Endodermal cell (in vitro differentiated cells): ENCODE measurements around the gene DIS3L. TPM values are rescaled to one million over a fixed set of nuclear protein-coding genes. Genes with fewer than 3 reads are reported as not detected.
A peak's percentile ranks its signal among the peaks of the same experiment; 100 is the strongest.

Experiments
- DNase-seq: peaks from one replicate; pipeline ENCODE4 v3.0.0-alpha.2; 2017
- H3K27ac ChIP-seq: 2 replicates; pipeline ENCODE4 v1.5.1; 2013; ENCODE audit warnings: mild to moderate bottlenecking, low read depth, low read length, moderate library complexity
- H3K27me3 ChIP-seq: 2 replicates; pipeline ENCODE4 v1.6.1; 2013; ENCODE audit warnings: mild to moderate bottlenecking, low read length, moderate library complexity; ENCODE audit not compliant: insufficient read depth, control insufficient read depth, poor library complexity, severe bottlenecking
- H3K36me3 ChIP-seq: 2 replicates; pipeline ENCODE4 v1.7.0; 2013; ENCODE audit warnings: mild to moderate bottlenecking, low read length, moderate library complexity; ENCODE audit not compliant: control insufficient read depth, insufficient read depth
- H3K4me1 ChIP-seq: one replicate; pipeline ENCODE4 v1.7.0; 2013; ENCODE audit warnings: low read length; ENCODE audit not compliant: control insufficient read depth, insufficient read depth
- H3K4me3 ChIP-seq: 2 replicates; pipeline ENCODE4 v1.5.1; 2013; ENCODE audit warnings: mild to moderate bottlenecking, low read length, moderate library complexity
- H3K9ac ChIP-seq: 2 replicates; pipeline ENCODE4 v1.6.1; 2013; ENCODE audit warnings: mild to moderate bottlenecking, low read length, moderate library complexity; ENCODE audit not compliant: poor library complexity, severe bottlenecking; ENCODE audit errors: extremely low read depth
- H3K9me3 ChIP-seq: 2 replicates; pipeline ENCODE4 v1.6.1; 2013; ENCODE audit warnings: mild to moderate bottlenecking, low read length, moderate library complexity; ENCODE audit not compliant: control insufficient read depth
- H3K27ac Mint-ChIP-seq: 2 replicates; pipeline ENCODE4 v1.8.0; 2020; ENCODE audit warnings: mixed read lengths
- H3K27me3 Mint-ChIP-seq: 2 replicates; pipeline ENCODE4 v1.8.0; 2021; ENCODE audit warnings: mild to moderate bottlenecking, mixed read lengths; ENCODE audit not compliant: insufficient read depth
- H3K36me3 Mint-ChIP-seq: 2 replicates; pipeline ENCODE4 v1.8.0; 2020; ENCODE audit warnings: low read depth, mixed read lengths
- H3K4me1 Mint-ChIP-seq: 2 replicates; pipeline ENCODE4 v1.8.0; 2020; ENCODE audit warnings: mixed read lengths
- H3K4me3 Mint-ChIP-seq: 2 replicates; pipeline ENCODE4 v1.8.0; 2020; ENCODE audit warnings: mild to moderate bottlenecking, moderate library complexity, mixed read lengths
- H3K9me3 Mint-ChIP-seq: 2 replicates; pipeline ENCODE4 v1.8.0; 2020; ENCODE audit warnings: mild to moderate bottlenecking, mixed read lengths
- CTCF ChIP-seq: fragments of 200-600 bp; sonication (generic); conservative IDR thresholded peaks from 2 replicates; pipeline ENCODE4 v1.5.0; 2021; ENCODE audit warnings: antibody characterized with exemption, mild to moderate bottlenecking
- WGBS, 2 experiments: methylation state at CpG; one replicate each; pipeline versions ENCODE4 v1.1.5 to v1.1.7; 2013; ENCODE audit warnings: missing lambda C conversion rate in 2 of 2, mixed read lengths in 1 of 2; ENCODE audit not compliant: insufficient coverage in 1 of 2, insufficient read length in 1 of 2; 5-methylcytosine and 5-hydroxymethylcytosine counted together
- total RNA-seq, 2 donors: library from RNA; stranded (reverse); fragmentation: NEBNext Ultra II Directional in 1 of 2; extraction: Animal tissue kit (Norgen Biotek cat#: 25700) in 1 of 2; gene quantifications; 2 replicates in 1 of 2; 3 replicates in 1 of 2; pipeline ENCODE4 v1.2.1, GENCODE V29; 2021

The DIS3L gene
- total RNA-seq, 2 donors from 2014 or later, result 26.3 to 38.4 TPM

- peaks cover 10% of the 10 kb centered on the region for H3K36me3 Mint-ChIP-seq
- Histone ChIP-seq H3K36me3 (peaks cover 1% of the 10 kb centered on the region), H3K27ac (no peak overlapping the region), H3K4me3 (peak overlapping the region; percentile 74), H3K27me3 (no peaks in the 10 kb centered on the region), H3K9ac (no peak overlapping the region), H3K9me3 (no peaks in the 10 kb centered on the region), H3K4me1 (peaks cover 6% of the 10 kb centered on the region)
- H3K4me1 Mint-ChIP-seq, result peaks cover 22% of the 10 kb centered on the region
- H3K27me3 Mint-ChIP-seq, result peaks cover 3% of the 10 kb centered on the region
- 56 to 67% methylated on average over 13 to 22 of the region's 22 CpGs for WGBS, 2 experiments
- no peak for TF ChIP-seq CTCF
- H3K4me3 Mint-ChIP-seq, result peak overlapping the region; percentile 74
- DNase-seq, result no peak
- H3K9me3 Mint-ChIP-seq, result no peaks in the 10 kb centered on the region
- H3K27ac Mint-ChIP-seq, result peak overlapping the region; percentile 75
These were observed 573 bp upstream of the DIS3L start for GRCh38 chr15:66292571-66293418.

- peak overlapping the region; percentile 48 for H3K9ac ChIP-seq
- Mint-ChIP-seq H3K27ac (peak overlapping the region; percentile 77), H3K27me3 (no peaks in the 10 kb centered on the region), H3K9me3 (no peaks in the 10 kb centered on the region), H3K4me1 (peaks cover 34% of the 10 kb centered on the region), H3K4me3 (peak overlapping the region; percentile 74), H3K36me3 (peaks cover 12% of the 10 kb centered on the region)
- WGBS, 2 experiments, result 16 to 24% methylated on average over 9 to 16 of the region's 16 CpGs
- peak overlapping the region; percentile 7 for H3K27ac ChIP-seq
- no peaks in the 10 kb centered on the region for H3K9me3 ChIP-seq
- H3K4me3 ChIP-seq, result peak overlapping the region; percentile 82
- H3K4me1 ChIP-seq, result peaks cover 12% of the 10 kb centered on the region
- no peak for TF ChIP-seq CTCF
- H3K36me3 ChIP-seq, result peaks cover 2% of the 10 kb centered on the region
- DNase-seq, result no peak
- H3K27me3 ChIP-seq, result no peaks in the 10 kb centered on the region
These were observed 976 bp downstream of the DIS3L start for GRCh38 chr15:66294157-66294931.

GRCh38 chr15:66294932-66295235 is 1.5 kb downstream of the DIS3L start:
- Histone ChIP-seq H3K27me3 (no peaks in the 10 kb centered on the region), H3K4me1 (peaks cover 12% of the 10 kb centered on the region), H3K36me3 (peaks cover 2% of the 10 kb centered on the region), H3K4me3 (peak overlapping the region; percentile 82), H3K9ac (no peak overlapping the region), H3K9me3 (no peaks in the 10 kb centered on the region), H3K27ac (no peak overlapping the region)
- peaks cover 14% of the 10 kb centered on the region for H3K36me3 Mint-ChIP-seq
- H3K4me1 Mint-ChIP-seq, result peaks cover 35% of the 10 kb centered on the region
- no peak overlapping the region for H3K27ac Mint-ChIP-seq
- H3K27me3 Mint-ChIP-seq, result no peaks in the 10 kb centered on the region
- no peak for DNase-seq
- H3K9me3 Mint-ChIP-seq, result no peaks in the 10 kb centered on the region
- TF ChIP-seq CTCF, result no peak
- 71 to 82% methylated on average over 1 to 3 of the region's 3 CpGs for WGBS, 2 experiments
- H3K4me3 Mint-ChIP-seq, result peak overlapping the region; percentile 74
